Stimulated activated naive CD8-positive, alpha-beta T cell treated with anti-CD3 and anti-CD28 coated beads, Interleukin-15, Interleukin-2, amounts not matched to agents 100 ng/mL and 50 ng/mL, for 24 hours (primary cell): ENCODE data around the gene CTNND2.

Experiments
- H3K27ac Mint-ChIP-seq: one replicate; pipeline ENCODE4 v1.8.0; 2021; ENCODE audit warnings: mild to moderate bottlenecking, mixed read lengths
- H3K27me3 Mint-ChIP-seq: one replicate; pipeline ENCODE4 v1.8.0; 2021; ENCODE audit warnings: mixed read lengths
- H3K36me3 Mint-ChIP-seq: one replicate; pipeline ENCODE4 v1.8.0; 2021; ENCODE audit warnings: low read depth, mixed read lengths
- H3K4me1 Mint-ChIP-seq: one replicate; pipeline ENCODE4 v1.8.0; 2021; ENCODE audit warnings: low read depth, mixed read lengths
- H3K4me3 Mint-ChIP-seq: one replicate; pipeline ENCODE4 v1.8.0; 2021; ENCODE audit warnings: mild to moderate bottlenecking, mixed read lengths
- H3K9me3 Mint-ChIP-seq: one replicate; pipeline ENCODE4 v1.8.0; 2021; ENCODE audit warnings: mixed read lengths

Gene CTNND2, protein sequence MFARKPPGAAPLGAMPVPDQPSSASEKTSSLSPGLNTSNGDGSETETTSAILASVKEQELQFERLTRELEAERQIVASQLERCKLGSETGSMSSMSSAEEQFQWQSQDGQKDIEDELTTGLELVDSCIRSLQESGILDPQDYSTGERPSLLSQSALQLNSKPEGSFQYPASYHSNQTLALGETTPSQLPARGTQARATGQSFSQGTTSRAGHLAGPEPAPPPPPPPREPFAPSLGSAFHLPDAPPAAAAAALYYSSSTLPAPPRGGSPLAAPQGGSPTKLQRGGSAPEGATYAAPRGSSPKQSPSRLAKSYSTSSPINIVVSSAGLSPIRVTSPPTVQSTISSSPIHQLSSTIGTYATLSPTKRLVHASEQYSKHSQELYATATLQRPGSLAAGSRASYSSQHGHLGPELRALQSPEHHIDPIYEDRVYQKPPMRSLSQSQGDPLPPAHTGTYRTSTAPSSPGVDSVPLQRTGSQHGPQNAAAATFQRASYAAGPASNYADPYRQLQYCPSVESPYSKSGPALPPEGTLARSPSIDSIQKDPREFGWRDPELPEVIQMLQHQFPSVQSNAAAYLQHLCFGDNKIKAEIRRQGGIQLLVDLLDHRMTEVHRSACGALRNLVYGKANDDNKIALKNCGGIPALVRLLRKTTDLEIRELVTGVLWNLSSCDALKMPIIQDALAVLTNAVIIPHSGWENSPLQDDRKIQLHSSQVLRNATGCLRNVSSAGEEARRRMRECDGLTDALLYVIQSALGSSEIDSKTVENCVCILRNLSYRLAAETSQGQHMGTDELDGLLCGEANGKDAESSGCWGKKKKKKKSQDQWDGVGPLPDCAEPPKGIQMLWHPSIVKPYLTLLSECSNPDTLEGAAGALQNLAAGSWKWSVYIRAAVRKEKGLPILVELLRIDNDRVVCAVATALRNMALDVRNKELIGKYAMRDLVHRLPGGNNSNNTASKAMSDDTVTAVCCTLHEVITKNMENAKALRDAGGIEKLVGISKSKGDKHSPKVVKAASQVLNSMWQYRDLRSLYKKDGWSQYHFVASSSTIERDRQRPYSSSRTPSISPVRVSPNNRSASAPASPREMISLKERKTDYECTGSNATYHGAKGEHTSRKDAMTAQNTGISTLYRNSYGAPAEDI (N-terminal part only)

GRCh38 chr5:11904265-11904906 lies at the start of gene CTNND2:
Gene CTNND2, minus strand, starts transcription at chr5:11904446. Its CDS starts 593 bp downstream, at chr5:11903853.
- Mint-ChIP-seq H3K27ac (no peak within 1 kb of the TSS), H3K4me3 (no peak within 1 kb of the TSS), H3K36me3 (no peaks in the 10 kb centered on the region), H3K9me3 (no peaks in the 10 kb centered on the region), H3K4me1 (peaks cover 4% of the 10 kb centered on the region), H3K27me3 (peaks cover 49% of the 10 kb centered on the region)

- H3K27me3 Mint-ChIP-seq = no peaks in the 10 kb centered on the region
- H3K9me3 Mint-ChIP-seq = peaks cover 17% of the 10 kb centered on the region
- no peaks in the 10 kb centered on the region for H3K4me1 Mint-ChIP-seq
- H3K4me3 Mint-ChIP-seq = no peak overlapping the region
- H3K27ac Mint-ChIP-seq = no peak overlapping the region
- H3K36me3 Mint-ChIP-seq = no peaks in the 10 kb centered on the region
Measured at GRCh38 chr5:11946317-11946716, 42.1 kb upstream of the CTNND2 start.

GRCh38 chr5:11941566-11941965 lies 37.3 kb upstream of the CTNND2 start:
- Mint-ChIP-seq H3K4me3 (no peak overlapping the region), H3K27me3 (no peaks in the 10 kb centered on the region), H3K4me1 (no peaks in the 10 kb centered on the region), H3K36me3 (no peaks in the 10 kb centered on the region), H3K27ac (no peak overlapping the region), H3K9me3 (peaks cover 20% of the 10 kb centered on the region)

- Mint-ChIP-seq H3K27ac (no peak overlapping the region), H3K4me1 (no peaks in the 10 kb centered on the region), H3K36me3 (no peaks in the 10 kb centered on the region), H3K27me3 (no peaks in the 10 kb centered on the region), H3K9me3 (peaks cover 6% of the 10 kb centered on the region), H3K4me3 (no peak overlapping the region)
Measured at GRCh38 chr5:11931638-11932037, 27.4 kb upstream of the CTNND2 start.

DNA sequence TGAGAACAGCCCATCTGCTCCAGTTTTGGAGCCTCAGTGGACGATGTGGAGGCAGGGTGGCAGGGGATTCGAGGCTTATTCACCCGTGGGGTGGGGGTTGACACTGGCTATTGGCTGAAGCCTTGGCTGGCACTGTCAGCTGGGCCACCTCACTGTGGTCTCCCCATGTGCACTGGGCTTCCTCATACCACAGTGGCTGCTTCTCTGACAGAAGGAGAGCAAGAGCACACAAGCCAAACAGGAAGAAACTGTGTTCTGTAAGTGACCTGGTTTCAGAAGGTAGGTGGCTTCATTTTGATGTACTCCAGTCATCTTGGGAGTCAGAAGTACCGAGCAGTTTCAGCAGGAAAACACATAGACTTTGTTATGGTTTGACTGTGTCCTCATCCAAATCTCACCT lies 24.7 kb upstream of the CTNND2 start:
- Mint-ChIP-seq H3K4me3 (no peak overlapping the region), H3K36me3 (no peaks in the 10 kb centered on the region), H3K27me3 (no peaks in the 10 kb centered on the region), H3K9me3 (peaks cover 12% of the 10 kb centered on the region), H3K27ac (no peak overlapping the region), H3K4me1 (no peaks in the 10 kb centered on the region)

- no peak overlapping the region for H3K4me3 Mint-ChIP-seq
Measured at GRCh38 chr5:11925701-11926100, 21.5 kb upstream of the CTNND2 start.

DNA sequence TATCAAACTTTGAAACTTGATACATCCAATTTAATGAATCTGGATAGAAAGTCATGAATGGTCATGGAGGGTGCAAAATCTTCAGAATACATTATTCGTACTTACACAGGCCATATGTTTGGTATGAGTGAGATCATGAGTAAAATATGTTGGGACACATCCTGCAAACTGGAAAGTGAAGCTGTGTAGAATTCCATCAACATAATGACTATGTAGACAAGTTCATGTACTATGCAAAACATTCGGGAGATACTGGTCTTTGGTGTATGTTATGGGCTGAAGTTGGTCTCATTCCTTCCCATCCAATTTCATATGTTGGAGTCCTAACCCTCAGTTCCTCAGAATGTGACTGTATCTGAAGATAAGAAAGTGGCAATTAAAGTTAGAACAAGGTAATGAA lies 18.1 kb upstream of the CTNND2 start:
- Mint-ChIP-seq H3K4me1 (no peaks in the 10 kb centered on the region), H3K4me3 (no peak overlapping the region), H3K27ac (no peak overlapping the region)

More at GRCh38 chr5:11925701-11926100, 21.5 kb upstream of the CTNND2 start:
- Mint-ChIP-seq H3K36me3 (no peaks in the 10 kb centered on the region), H3K27ac (no peak overlapping the region), H3K9me3 (peaks cover 21% of the 10 kb centered on the region), H3K4me1 (no peaks in the 10 kb centered on the region), H3K27me3 (no peaks in the 10 kb centered on the region)

DNA sequence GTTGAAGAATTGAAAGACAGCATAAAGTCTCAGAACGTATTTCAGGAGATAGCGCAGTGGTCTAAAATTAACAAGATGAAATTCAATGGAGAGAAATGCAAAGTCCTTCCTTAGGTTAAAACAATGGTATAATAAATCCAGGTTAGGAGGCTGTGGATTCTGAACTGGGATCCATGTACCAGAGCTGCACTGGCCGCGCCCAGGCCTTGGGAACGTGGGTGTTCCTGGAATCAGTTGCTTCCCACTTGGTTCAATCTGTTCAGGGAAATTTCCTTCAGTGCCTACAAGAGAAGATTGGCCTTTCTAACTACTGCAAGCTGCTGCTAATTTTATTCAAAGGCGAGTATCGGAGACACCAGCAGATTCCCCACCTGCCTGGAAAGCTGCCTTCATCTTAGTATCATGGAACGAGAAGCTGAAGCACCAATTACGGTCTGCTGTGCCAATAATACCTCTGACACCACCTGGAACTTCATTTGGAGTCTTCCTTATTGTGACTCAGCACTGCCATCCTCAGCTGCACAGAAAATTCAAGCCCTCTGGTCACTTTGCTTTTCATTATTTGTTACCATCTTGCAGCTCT lies 14.3 kb upstream of the CTNND2 start:
- Mint-ChIP-seq H3K27ac (no peak overlapping the region), H3K36me3 (no peaks in the 10 kb centered on the region), H3K4me1 (no peaks in the 10 kb centered on the region), H3K4me3 (no peak overlapping the region), H3K27me3 (no peaks in the 10 kb centered on the region), H3K9me3 (peaks cover 19% of the 10 kb centered on the region)

More for the DNA sequence above, 18.1 kb upstream of the CTNND2 start:
- Mint-ChIP-seq H3K9me3 (peaks cover 26% of the 10 kb centered on the region), H3K27me3 (no peaks in the 10 kb centered on the region), H3K36me3 (no peaks in the 10 kb centered on the region)

DNA sequence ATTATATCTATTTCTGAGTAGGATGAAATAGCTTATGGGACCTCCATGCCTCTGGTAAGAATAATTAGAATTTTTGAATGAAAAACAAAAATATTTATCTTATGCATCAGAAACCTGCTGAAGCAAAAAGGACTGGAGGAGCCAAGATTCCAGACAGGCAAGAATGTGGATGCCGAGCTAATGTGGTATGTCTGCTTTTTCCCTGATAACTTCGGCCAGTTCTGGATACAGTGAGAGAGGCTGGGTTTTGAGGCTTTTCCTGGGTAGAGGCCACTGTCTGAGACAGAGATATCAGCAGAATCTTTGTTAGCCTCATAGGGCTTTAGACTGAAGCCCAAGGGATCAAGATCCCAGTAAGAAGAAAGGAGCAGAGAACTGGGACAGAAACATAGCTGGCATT lies 5.2 kb upstream of the CTNND2 start:
- Mint-ChIP-seq H3K27ac (no peak overlapping the region), H3K27me3 (peaks cover 28% of the 10 kb centered on the region), H3K9me3 (no peaks in the 10 kb centered on the region), H3K4me1 (peaks cover 4% of the 10 kb centered on the region), H3K36me3 (no peaks in the 10 kb centered on the region), H3K4me3 (no peak overlapping the region)

- peaks cover 4% of the 10 kb centered on the region for H3K4me1 Mint-ChIP-seq
- no peaks in the 10 kb centered on the region for H3K36me3 Mint-ChIP-seq
- no peak overlapping the region for H3K27ac Mint-ChIP-seq
- peaks cover 48% of the 10 kb centered on the region for H3K27me3 Mint-ChIP-seq
- no peak overlapping the region for H3K4me3 Mint-ChIP-seq
- no peaks in the 10 kb centered on the region for H3K9me3 Mint-ChIP-seq
Measured at GRCh38 chr5:11906497-11906896, 2.3 kb upstream of the CTNND2 start.

GRCh38 chr5:11905206-11905605 lies 960 bp upstream of the CTNND2 start:
- Mint-ChIP-seq H3K27me3 (peaks cover 49% of the 10 kb centered on the region), H3K4me1 (peaks cover 4% of the 10 kb centered on the region), H3K4me3 (no peak overlapping the region), H3K9me3 (no peaks in the 10 kb centered on the region), H3K27ac (no peak overlapping the region), H3K36me3 (no peaks in the 10 kb centered on the region)

- Mint-ChIP-seq H3K4me1 (peaks cover 4% of the 10 kb centered on the region), H3K27me3 (peaks cover 49% of the 10 kb centered on the region), H3K4me3 (no peak overlapping the region), H3K9me3 (no peaks in the 10 kb centered on the region), H3K27ac (no peak overlapping the region), H3K36me3 (no peaks in the 10 kb centered on the region)
Measured at GRCh38 chr5:11903614-11904264, 507 bp downstream of the CTNND2 start.

DNA sequence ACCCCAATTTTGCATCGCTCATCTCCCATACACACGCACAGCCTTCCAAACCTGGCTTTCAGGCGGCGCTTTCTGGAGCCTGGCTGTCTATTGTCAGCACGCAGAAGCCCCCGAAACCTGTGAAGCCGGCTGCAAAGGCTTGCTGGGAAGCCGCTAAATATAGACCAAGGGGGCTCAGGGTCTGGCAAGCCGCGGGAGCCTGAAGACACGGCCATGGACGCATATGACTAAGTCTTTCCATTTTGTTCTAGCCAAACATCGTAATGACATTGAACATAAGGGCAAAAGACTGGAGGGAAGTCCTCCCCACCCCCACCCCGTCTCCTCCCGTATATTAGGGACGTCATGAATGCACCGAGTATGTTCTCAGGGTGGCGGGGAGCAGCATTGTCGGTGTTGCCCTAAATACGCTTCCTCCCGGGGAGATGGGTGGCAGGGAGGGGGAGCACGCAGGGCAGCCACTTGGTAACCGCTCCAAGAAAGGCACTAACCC lies 1.1 kb downstream of the CTNND2 start:
- Mint-ChIP-seq H3K36me3 (no peaks in the 10 kb centered on the region), H3K4me3 (no peak overlapping the region), H3K27me3 (peaks cover 45% of the 10 kb centered on the region), H3K4me1 (peaks cover 4% of the 10 kb centered on the region), H3K9me3 (no peaks in the 10 kb centered on the region), H3K27ac (no peak overlapping the region)

DNA sequence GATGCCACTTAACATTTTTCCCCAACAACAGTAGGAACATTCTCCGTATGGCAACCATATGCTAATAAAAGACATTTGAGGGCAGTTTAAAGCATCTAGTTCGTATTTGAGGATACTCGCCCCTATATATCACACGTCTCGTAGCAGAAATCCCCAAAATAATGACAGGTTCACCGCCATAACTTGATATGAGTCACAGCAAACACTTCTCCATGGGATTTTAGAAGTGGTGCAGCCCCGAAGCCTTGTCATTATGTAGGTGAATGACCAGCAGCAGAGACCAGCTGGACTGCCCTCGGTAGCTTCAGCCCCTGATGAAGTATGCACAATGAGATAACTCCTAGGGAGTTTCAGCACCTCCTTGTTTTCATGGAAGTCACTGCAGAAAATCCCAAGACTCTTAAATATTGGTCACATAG lies 2.0 kb downstream of the CTNND2 start:
- no peaks in the 10 kb centered on the region for H3K36me3 Mint-ChIP-seq
- H3K9me3 Mint-ChIP-seq = no peaks in the 10 kb centered on the region
- H3K4me3 Mint-ChIP-seq = no peak overlapping the region
- peaks cover 4% of the 10 kb centered on the region for H3K4me1 Mint-ChIP-seq
- H3K27me3 Mint-ChIP-seq = peaks cover 40% of the 10 kb centered on the region
- no peak overlapping the region for H3K27ac Mint-ChIP-seq
